ENCODE results near the gene ALOX5. TPM values are rescaled to one million over a fixed set of nuclear protein-coding genes. Genes with fewer than 3 reads are reported as not detected.
"Not testable (repeated sequence)": the region's sequence is repeated elsewhere in the genome, so short reads cannot be mapped to it uniquely, and the experiment has no call there.

The ALOX5 gene
- 10 to 100 TPM in 3 of 9 donors, 1 to 10 TPM in 6; 1.3 to 36.1 (median 5.8) TPM for total RNA-seq
- 1 to 10 TPM; 3.4 to 6.1 TPM for polyA plus RNA-seq
- long read RNA-seq, donor 1, partial matches to known transcripts, result 1 of 8 reads
- long read RNA-seq, donor 1, other reads (novel, unspliced or antisense), result 3 of 8 reads
- long read RNA-seq, donor 2, transcript ALOX5-201 (14 exons, 2,506 nt), result major isoform, 9 of 14 reads
- long read RNA-seq, donor 2, partial matches to known transcripts, result 4 of 14 reads
- long read RNA-seq, donor 2, other reads (novel, unspliced or antisense), result 1 of 14 reads
- long read RNA-seq, donor 3, transcript ALOX5-201 (14 exons, 2,506 nt), result major isoform, 9 of 10 reads
- long read RNA-seq, donor 3, partial matches to known transcripts, result 0 of 10 reads
- long read RNA-seq, donor 3, other reads (novel, unspliced or antisense), result 1 of 10 reads

- peak; percentile 58 to 85 (median 84) for ATAC-seq
- intact Hi-C loops (cut with DNase I), result loop anchor here in 1 of 10 donors (10.0 kb wide), 1 partner anchor 69 kb away; no protein-coding TSS in a partner anchor
- H3K27ac ChIP-seq, result peak within 1 kb of the TSS in 3 of 12 donors; percentile 16 to 81 (median 21)
- peak within 1 kb of the TSS; percentile 30 to 75 (median 47) for H3K4me3 ChIP-seq
- no peaks in the 10 kb centered on the region for H3K9me3 ChIP-seq
- TF ChIP-seq CTCF (IDR thresholded peaks at IDR 0.05) (no peak), POLR2A (IDR thresholded peaks at IDR 0.05) (no peak)
- peaks cover 0 to 51% (median 17%) of the 10 kb centered on the region in 12 donors for H3K4me1 ChIP-seq
- no peaks in the 10 kb centered on the region for H3K36me3 ChIP-seq
- 1 to 2% (median 2%) methylated on average over 22 to 59 of the region's 59 CpGs for WGBS, 4 donors
- DNase-seq, result peak; percentile 68 to 90 (median 73)
- peaks cover 0 to 52% (median 34%) of the 10 kb centered on the region in 9 donors for H3K27me3 ChIP-seq
These were observed at the start of gene ALOX5 for GRCh38 chr10:45373576-45374349. ALOX5 (plus strand) TSS chr10:45374216; CDS start chr10:45374280, 64 bp downstream.

GRCh38 chr10:45325116-45325515, 48.9 kb upstream of the ALOX5 start:
- intact Hi-C loops (cut with DNase I), result no loop called here
- DNase-seq, result no peak
- peaks cover 0 to 38% (median 3%) of the 10 kb centered on the region in 12 donors for H3K9me3 ChIP-seq
- WGBS, 4 donors, result 72 to 84% (median 77%) methylated on average over 1 of the region's 1 CpG
- no peaks in the 10 kb centered on the region for H3K27me3 ChIP-seq
- no peak for TF ChIP-seq POLR2A (IDR thresholded peaks at IDR 0.05)
- no peak for TF ChIP-seq CTCF (IDR thresholded peaks at IDR 0.05)
- H3K36me3 ChIP-seq, result no peaks in the 10 kb centered on the region
- no peak for ATAC-seq
- no peaks in the 10 kb centered on the region for H3K4me1 ChIP-seq
- H3K27ac ChIP-seq, result no peak overlapping the region
- no peak overlapping the region for H3K4me3 ChIP-seq

- intact Hi-C loops (cut with DNase I); ATAC-seq; H3K36me3 ChIP-seq; H3K27ac ChIP-seq; H3K4me3 ChIP-seq; H3K27me3 ChIP-seq; DNase-seq; H3K4me1 ChIP-seq: not testable (repeated sequence)
- 73 to 90% (median 85%) methylated on average over 1 of the region's 1 CpG for WGBS, 4 donors
- H3K9me3 ChIP-seq, result peaks cover 0 to 28% (median 0%) of the 10 kb centered on the region in 12 donors
These were observed 47.2 kb upstream of the ALOX5 start for GRCh38 chr10:45326864-45327263.

- peaks cover 0 to 13% (median 0%) of the 10 kb centered on the region in 12 donors for H3K9me3 ChIP-seq
- H3K4me3 ChIP-seq; H3K4me1 ChIP-seq; H3K27ac ChIP-seq; H3K36me3 ChIP-seq; intact Hi-C loops (cut with DNase I); DNase-seq; ATAC-seq; H3K27me3 ChIP-seq: not testable (repeated sequence)
- WGBS, 4 donors, result 74 to 92% (median 88%) methylated on average over 3 of the region's 3 CpGs
These were observed 42.2 kb upstream of the ALOX5 start for GRCh38 chr10:45331824-45332223.

- Histone ChIP-seq H3K27ac (no peak overlapping the region), H3K9me3 (peaks cover 0 to 16% (median 0%) of the 10 kb centered on the region in 12 donors), H3K4me1 (no peaks in the 10 kb centered on the region), H3K27me3 (no peaks in the 10 kb centered on the region), H3K36me3 (no peaks in the 10 kb centered on the region), H3K4me3 (no peak overlapping the region)
- TF ChIP-seq CTCF (IDR thresholded peaks at IDR 0.05) (no peak), POLR2A (IDR thresholded peaks at IDR 0.05) (no peak)
- WGBS, 4 donors, result 81 to 90% (median 88%) methylated on average over 1 of the region's 1 CpG
- DNase-seq (no peak), ATAC-seq (no peak)
- intact Hi-C loops (cut with DNase I), result no loop called here
These were observed 34.1 kb upstream of the ALOX5 start for GRCh38 chr10:45339894-45340293.

- H3K4me3 ChIP-seq; H3K27ac ChIP-seq; H3K27me3 ChIP-seq; ATAC-seq; H3K36me3 ChIP-seq; DNase-seq; intact Hi-C loops (cut with DNase I); H3K4me1 ChIP-seq: not testable (repeated sequence)
- peaks cover 0 to 16% (median 0%) of the 10 kb centered on the region in 12 donors for H3K9me3 ChIP-seq
- WGBS, 4 donors, result 69 to 80% (median 74%) methylated on average over 3 to 4 of the region's 4 CpGs
These were observed 33.6 kb upstream of the ALOX5 start for GRCh38 chr10:45340420-45340819.

- H3K4me3 ChIP-seq; H3K4me1 ChIP-seq; H3K27ac ChIP-seq; H3K36me3 ChIP-seq; H3K27me3 ChIP-seq; intact Hi-C loops (cut with DNase I); ATAC-seq: not testable (repeated sequence)
- peaks cover 0 to 10% (median 0%) of the 10 kb centered on the region in 12 donors for H3K9me3 ChIP-seq
- 86 to 92% (median 89%) methylated on average over 13 to 24 of the region's 24 CpGs for WGBS, 4 donors
- DNase-seq, result peak in 1 of 5 donors; percentile 45
These were observed 27.2 kb upstream of the ALOX5 start for GRCh38 chr10:45346652-45347335.

Data from heart left ventricle (tissue), 16 donors.